SK-N-SH (cell line): ENCODE data around the gene TP53BP2. TPM values are rescaled to one million over a fixed set of nuclear protein-coding genes. Genes with fewer than 3 reads are reported as not detected.

Source experiments
- CTCF ChIA-PET: fragments of 300-600, 350-600 bp; formaldehyde crosslinking; extraction: SDS; loops from one replicate; lab custom pipeline; 2021; lab: Yijun Ruan, JAX
- POLR2A ChIA-PET: fragments of 350-600 bp; sonication (Branson Sonifier 250); formaldehyde crosslinking; extraction: SDS; loops from one replicate; lab custom pipeline; 2020; ENCODE audit warnings: antibody characterized with exemption, inconsistent platforms; lab: Yijun Ruan, JAX
- DNase-seq: peaks from one replicate; pipeline ENCODE4 v3.0.0; 2012
- H2AFZ ChIP-seq: fragments of 200-600 bp; sonication (generic); 2 replicates; pipeline ENCODE4 v1.8.1; 2016; ENCODE audit warnings: antibody characterized with exemption, mild to moderate bottlenecking, low read depth
- H3F3A ChIP-seq: fragments of 200-600 bp; sonication (generic); replicated peaks from 2 replicates; pipeline ENCODE3; 2016; ENCODE audit warnings: antibody characterized with exemption, mild to moderate bottlenecking; ENCODE audit not compliant: insufficient read depth
- H3K27ac ChIP-seq, 2 experiments: fragments of 200-500 bp in 1 of 2; fragments of 200-600 bp in 1 of 2; sonication (Bioruptor generic) in 1 of 2; sonication (generic), shearing (Covaris generic) in 1 of 2; 2 replicates each; pipeline versions ENCODE4 v1.5.1 to v1.6.1; 2014 to 2016; ENCODE audit warnings: low read depth in 2 of 2, inconsistent platforms in 1 of 2, low read length in 1 of 2, mild to moderate bottlenecking in 1 of 2, mixed read lengths in 1 of 2
- H3K27me3 ChIP-seq: fragments of 200-600 bp; sonication (generic), shearing (Covaris generic); 2 replicates; pipeline ENCODE4 v1.6.1; 2016; ENCODE audit warnings: mixed run types; ENCODE audit not compliant: insufficient read depth
- H3K36me3 ChIP-seq, 2 experiments: fragments of 200-500 bp in 1 of 2; fragments of 200-600 bp in 1 of 2; sonication (Bioruptor generic) in 1 of 2; sonication (generic) in 1 of 2; replicated peaks in 1 of 2; 2 replicates each; pipeline versions ENCODE3 to v1.5.1; 2014 to 2016; ENCODE audit warnings: low read length in 1 of 2, mild to moderate bottlenecking in 1 of 2; ENCODE audit not compliant: insufficient read depth in 2 of 2, control insufficient read depth in 1 of 2
- H3K4me1 ChIP-seq, 2 experiments: fragments of 200-500 bp in 1 of 2; fragments of 200-600 bp in 1 of 2; sonication (Bioruptor generic) in 1 of 2; sonication (generic), shearing (Covaris generic) in 1 of 2; 2 replicates each; pipeline versions ENCODE4 v1.5.1 to v1.6.1; 2014 to 2016; ENCODE audit warnings: low read depth in 1 of 2, low read length in 1 of 2, mixed run types in 1 of 2; ENCODE audit not compliant: insufficient read depth in 2 of 2, control insufficient read depth in 1 of 2
- H3K4me2 ChIP-seq: fragments of 200-600 bp; sonication (generic), shearing (Covaris generic); 2 replicates; pipeline ENCODE4 v1.6.1; 2017; ENCODE audit warnings: mixed run types
- H3K4me3 ChIP-seq, 2 experiments: fragments of 200-500 bp in 1 of 2; fragments of 200-600 bp in 1 of 2; sonication (Bioruptor generic) in 1 of 2; sonication (generic), shearing (Covaris generic) in 1 of 2; 2 replicates each; pipeline versions ENCODE4 v1.5.1 to v1.8.1; 2014 to 2016; ENCODE audit warnings: low read depth in 2 of 2, inconsistent platforms in 1 of 2, low read length in 1 of 2, mild to moderate bottlenecking in 1 of 2, mixed read lengths in 1 of 2, moderate library complexity in 1 of 2
- H3K79me2 ChIP-seq: fragments of 200-600 bp; sonication (generic); 2 replicates; pipeline ENCODE4 v1.8.1; 2017; ENCODE audit warnings: mild to moderate bottlenecking; ENCODE audit not compliant: insufficient read depth
- H3K9ac ChIP-seq: fragments of 200-600 bp; sonication (generic); 2 replicates; pipeline ENCODE4 v1.6.1; 2017; ENCODE audit warnings: mixed run types
- H3K9me2 ChIP-seq: fragments of 200-600 bp; sonication (generic); 2 replicates; pipeline ENCODE4 v1.6.1; 2017; ENCODE audit warnings: mixed run types
- H3K9me3 ChIP-seq: fragments of 200-600 bp; sonication (generic); 2 replicates; pipeline ENCODE4 v1.6.1; 2017; ENCODE audit warnings: mixed run types, mild to moderate bottlenecking, moderate library complexity
- H4K20me1 ChIP-seq: fragments of 200-600 bp; sonication (generic); 2 replicates; pipeline ENCODE4 v1.6.1; 2017; ENCODE audit warnings: mild to moderate bottlenecking, mixed run types; ENCODE audit not compliant: insufficient read depth
- CHD2 ChIP-seq: fragments of 150-350 bp; IDR thresholded peaks from 2 replicates; pipeline ENCODE4 v1.6.1; 2018; ENCODE audit warnings: low read length; ENCODE audit not compliant: partially characterized antibody
- CTCF ChIP-seq: fragments of 200-600 bp; sonication (generic); IDR thresholded peaks from 2 replicates; pipeline ENCODE4 v1.6.1; 2017; ENCODE audit warnings: antibody characterized with exemption, mild to moderate bottlenecking, moderate library complexity
- ELF1 ChIP-seq: IDR thresholded peaks from 2 replicates; pipeline ENCODE4 v1.4.0; 2012
- EP300 ChIP-seq, 2 experiments: IDR thresholded peaks; 2 replicates each; pipeline versions ENCODE4 v1.4.0 to v1.6.1; 2012; ENCODE audit warnings: borderline replicate concordance in 1 of 2, low read depth in 1 of 2, low read length in 1 of 2
- FOXJ3 ChIP-seq: sonication (generic); formaldehyde crosslinking; IDR thresholded peaks from 2 replicates; pipeline ENCODE4 v1.5.1; 2020; ENCODE audit warnings: mild to moderate bottlenecking, missing genetic modification reagents
- GABPA ChIP-seq: IDR thresholded peaks from 2 replicates; pipeline ENCODE4 v1.4.0; 2012; ENCODE audit warnings: low read depth, mild to moderate bottlenecking
- GATA2 ChIP-seq: sonication (generic); formaldehyde crosslinking; IDR thresholded peaks from 2 replicates; pipeline ENCODE4 v1.5.0; 2020; ENCODE audit warnings: mild to moderate bottlenecking, missing genetic modification reagents
- IRF3 ChIP-seq: fragments of 150-350 bp; IDR thresholded peaks from 2 replicates; pipeline ENCODE4 v1.6.1; 2016; ENCODE audit warnings: mild to moderate bottlenecking, low read depth, low read length
- JUND ChIP-seq: IDR thresholded peaks from 2 replicates; pipeline ENCODE4 v1.4.0; 2012
- MEF2A ChIP-seq: IDR thresholded peaks from 2 replicates; pipeline ENCODE4 v1.4.0; 2012; ENCODE audit warnings: low read depth, borderline replicate concordance
- REST ChIP-seq: IDR thresholded peaks from 2 replicates; pipeline ENCODE4 v1.6.1; 2012; ENCODE audit warnings: mild to moderate bottlenecking, low read depth, low read length, moderate library complexity
- SMC3 ChIP-seq: IDR thresholded peaks from 2 replicates; pipeline ENCODE4 v1.6.1; 2012; ENCODE audit warnings: low read depth, low read length, improper control_type of control experiment
- TCF12 ChIP-seq: IDR thresholded peaks from 2 replicates; pipeline ENCODE4 v1.4.0; 2012
- TEAD4 ChIP-seq: IDR thresholded peaks from 2 replicates; pipeline ENCODE4 v1.4.0; 2012; ENCODE audit warnings: mild to moderate bottlenecking, borderline replicate concordance; ENCODE audit not compliant: insufficient read depth
- USF1 ChIP-seq: IDR thresholded peaks from 2 replicates; pipeline ENCODE4 v1.4.0; 2012; ENCODE audit warnings: low read depth, borderline replicate concordance
- USF2 ChIP-seq: fragments of 150-350 bp; IDR thresholded peaks from 2 replicates; pipeline ENCODE4 v1.6.1; 2017; ENCODE audit warnings: antibody characterized with exemption, low read length, low read depth, borderline replicate concordance
- WGBS: methylation state at CpG from one replicate; pipeline ENCODE4 v1.1.6; 2017; ENCODE audit warnings: low lambda C conversion rate; 5-methylcytosine and 5-hydroxymethylcytosine counted together
- polyA plus RNA-seq, 3 experiments: library from polyadenylated mRNA; depleted of rRNA; stranded (reverse); fragments of >200 nt; gene quantifications; 2 replicates each; pipeline ENCODE4 v1.2.3, GENCODE V29; 2012

The TP53BP2 gene
- polyA plus RNA-seq, 1 of the 3 experiments (the other 2 are of a cell fraction) = 11.4 TPM

- Histone ChIP-seq H3K9me3 (no peaks in the 10 kb centered on the region), H4K20me1 (no peaks in the 10 kb centered on the region), H3K4me1 (no peaks in the 10 kb centered on the region), H3K27ac (no peak overlapping the region), H3K79me2 (no peaks in the 10 kb centered on the region; the same call in 1 of the 2 replicates), H3K4me3 (no peak overlapping the region), H3F3A (peaks cover 14% of the 10 kb centered on the region), H3K36me3 (peaks cover 66 to 88% of the 10 kb centered on the region in 2 experiments), H2AFZ (no peak overlapping the region), H3K9me2 (no peaks in the 10 kb centered on the region), H3K9ac (no peak overlapping the region), H3K4me2 (no peak overlapping the region), H3K27me3 (no peaks in the 10 kb centered on the region)
- DNase-seq = no peak
- CTCF ChIA-PET = interaction anchor here (1.3 to 6.8 kb wide), 4 partner anchors 8 to 49 kb away, joined by 3 to 46 read pairs (median 8); partner anchors contain the start of gene CAPN2
- WGBS = 86% methylated on average over 6 of the region's 6 CpGs
- TF ChIP-seq CHD2 (no peak), GATA2 (CRISPR knock-in tag) (no peak), USF2 (no peak), JUND (no peak), FOXJ3 (CRISPR knock-in tag) (no peak), CTCF (no peak), GABPA (no peak), EP300 (IDR thresholded peaks at IDR 0.05; ENCODE audit: borderline replicate concordance in 1 of 2, low read depth in 1 of 2, low read length in 1 of 2) (no peak), TCF12 (no peak), REST (no peak), TEAD4 (no peak), MEF2A (no peak), USF1 (no peak), IRF3 (no peak), SMC3 (no peak), ELF1 (no peak)
- POLR2A ChIA-PET = interaction anchor here (1.0 kb wide), 1 partner anchor 9 kb away, joined by 5 read pairs; no protein-coding TSS in a partner anchor
Measured at GRCh38 chr1:223760833-223761232, 84.9 kb downstream of the TP53BP2 start.
